ENCODE results near the gene FBXW10.
A peak's percentile ranks its signal among the peaks of the same experiment; 100 is the strongest.
"Not testable (repeated sequence)": the region's sequence is repeated elsewhere in the genome, so short reads cannot be mapped to it uniquely, and the experiment has no call there.

Gene FBXW10

GRCh38 chr17:18743699-18744421 is at the start of gene FBXW10:
TSS of gene FBXW10 (plus strand) at chr17:18744054. CDS start at chr17:18744245, 191 bp downstream.
- DNase-seq, result not testable (repeated sequence)

GRCh38 chr17:18695143-18695542 is 48.7 kb upstream of the FBXW10 start:
- DNase-seq, result not testable (repeated sequence)

GRCh38 chr17:18698473-18699103 is 45.3 kb upstream of the FBXW10 start:
- not testable (repeated sequence) for DNase-seq

GRCh38 chr17:18705955-18706354 is 37.9 kb upstream of the FBXW10 start:
- DNase-seq, result not testable (repeated sequence)

GRCh38 chr17:18708215-18708614 is 35.6 kb upstream of the FBXW10 start:
- not testable (repeated sequence) for DNase-seq

- peak; percentile 78 for DNase-seq
These were observed 31.4 kb upstream of the FBXW10 start for GRCh38 chr17:18712354-18712999.

- not testable (repeated sequence) for DNase-seq
These were observed 25.0 kb upstream of the FBXW10 start for GRCh38 chr17:18718643-18719427.

GRCh38 chr17:18719428-18720110 is 24.3 kb upstream of the FBXW10 start:
- DNase-seq, result not testable (repeated sequence)

GRCh38 chr17:18721775-18722547 is 21.9 kb upstream of the FBXW10 start:
- not testable (repeated sequence) for DNase-seq

GRCh38 chr17:18722612-18723011 is 21.2 kb upstream of the FBXW10 start:
- not testable (repeated sequence) for DNase-seq

- not testable (repeated sequence) for DNase-seq
These were observed 20.3 kb upstream of the FBXW10 start for GRCh38 chr17:18723509-18723908.

- not testable (repeated sequence) for DNase-seq
These were observed 11.4 kb upstream of the FBXW10 start for GRCh38 chr17:18732438-18732837.

- DNase-seq, result not testable (repeated sequence)
These were observed 10.5 kb upstream of the FBXW10 start for GRCh38 chr17:18733350-18733749.

- not testable (repeated sequence) for DNase-seq
These were observed 4.0 kb upstream of the FBXW10 start for GRCh38 chr17:18739616-18740391.

GRCh38 chr17:18741228-18741627 is 2.6 kb upstream of the FBXW10 start:
- DNase-seq, result not testable (repeated sequence)

GRCh38 chr17:18744726-18745125 is 872 bp downstream of the FBXW10 start:
- DNase-seq, result not testable (repeated sequence)

GRCh38 chr17:18746551-18746950 is 2.7 kb downstream of the FBXW10 start:
- DNase-seq, result not testable (repeated sequence)

- not testable (repeated sequence) for DNase-seq
These were observed 3.6 kb downstream of the FBXW10 start for GRCh38 chr17:18747501-18747900.

- DNase-seq, result not testable (repeated sequence)
These were observed 6.4 kb downstream of the FBXW10 start for GRCh38 chr17:18750242-18750641.

GRCh38 chr17:18753829-18754409 is 10.1 kb downstream of the FBXW10 start:
- not testable (repeated sequence) for DNase-seq

All from stimulated activated CD4-positive, alpha-beta T cell treated with anti-CD3 and anti-CD28 coated beads, Interleukin-15, amount 100 ng/mL, for 24 hours (primary cell).